GM18868 (cell line): ENCODE measurements around the gene ZNF280B.

Experiments
- ATAC-seq: cut with Tn5 transposase; IDR thresholded peaks from one replicate; pipeline ENCODE4 v1.9.1; 2021; ENCODE audit warnings: mild to moderate bottlenecking, moderate library complexity; ENCODE audit not compliant: unreplicated experiment

ZNF280B gene

GRCh38 chr22:22440188-22440587, 68.4 kb downstream of the ZNF280B start:
- no peak for ATAC-seq
